CD8-positive, alpha-beta memory T cell (primary cell): ENCODE results near the gene SPOCK1. TPM values are rescaled to one million over a fixed set of nuclear protein-coding genes. Genes with fewer than 3 reads are reported as not detected.

ENCODE experiments used
- CTCF ChIA-PET: fragments of 350-600 bp; sonication (Branson Sonifier 250); formaldehyde crosslinking; loops from one replicate; lab custom pipeline; 2021; ENCODE audit warnings: antibody characterized with exemption; lab: Charles Lee
- POLR2A ChIA-PET: fragments of 350-600 bp; sonication (Branson Sonifier 250); formaldehyde crosslinking; loops from one replicate; lab custom pipeline; 2021; ENCODE audit warnings: antibody characterized with exemption; lab: Charles Lee
- DNase-seq, 5 donors: peaks; one replicate each; pipeline versions ENCODE4 v3.0.0 to v3.0.0-alpha.2; 2020 to 2022; ENCODE audit warnings: mixed read lengths in 1 of 5
- H3K27ac ChIP-seq: one replicate; pipeline ENCODE4 v1.7.0; 2013; ENCODE audit warnings: low read depth, mild to moderate bottlenecking, low read length, moderate library complexity
- H3K27me3 ChIP-seq: 2 replicates; pipeline ENCODE4 v1.7.0; 2013; ENCODE audit warnings: low read length, mild to moderate bottlenecking; ENCODE audit not compliant: insufficient read depth, poor library complexity, severe bottlenecking
- H3K36me3 ChIP-seq: 2 replicates; pipeline ENCODE4 v1.7.0; 2013; ENCODE audit warnings: mild to moderate bottlenecking, low read length, moderate library complexity; ENCODE audit not compliant: insufficient read depth
- H3K4me1 ChIP-seq: 2 replicates; pipeline ENCODE4 v1.7.0; 2013; ENCODE audit warnings: mild to moderate bottlenecking, low read length, moderate library complexity; ENCODE audit not compliant: insufficient read depth
- H3K4me3 ChIP-seq: 2 replicates; pipeline ENCODE4 v1.7.0; 2013; ENCODE audit warnings: mild to moderate bottlenecking, low read length
- H3K9me3 ChIP-seq: 2 replicates; pipeline ENCODE4 v1.7.0; 2013; ENCODE audit warnings: mild to moderate bottlenecking, low read length
- H3K27ac Mint-ChIP-seq, 8 donors: one replicate each; pipeline ENCODE4 v1.8.0; 2020 to 2021; ENCODE audit warnings: mixed read lengths in 8 of 8, mild to moderate bottlenecking in 6 of 8, inconsistent platforms in 3 of 8, moderate library complexity in 3 of 8
- H3K27me3 Mint-ChIP-seq, 2 donors: one replicate each; pipeline ENCODE4 v1.8.0; 2020 to 2021; ENCODE audit warnings: mixed read lengths in 2 of 2, mild to moderate bottlenecking in 1 of 2, moderate library complexity in 1 of 2
- H3K36me3 Mint-ChIP-seq, 3 donors: one replicate each; pipeline ENCODE4 v1.8.0; 2020 to 2021; ENCODE audit warnings: mixed read lengths in 3 of 3, inconsistent platforms in 1 of 3, mild to moderate bottlenecking in 1 of 3
- H3K4me1 Mint-ChIP-seq, 3 donors: one replicate each; pipeline ENCODE4 v1.8.0; 2020 to 2021; ENCODE audit warnings: mixed read lengths in 3 of 3, inconsistent platforms in 1 of 3, mild to moderate bottlenecking in 1 of 3
- H3K4me3 Mint-ChIP-seq, 7 donors: one replicate each; pipeline ENCODE4 v1.8.0; 2020 to 2021; ENCODE audit warnings: mixed read lengths in 7 of 7, mild to moderate bottlenecking in 6 of 7, moderate library complexity in 4 of 7, inconsistent platforms in 2 of 7
- H3K9me3 Mint-ChIP-seq, 5 donors: one replicate each; pipeline ENCODE4 v1.8.0; 2020 to 2022; ENCODE audit warnings: mixed read lengths in 5 of 5, mild to moderate bottlenecking in 3 of 5, moderate library complexity in 2 of 5, inconsistent platforms in 1 of 5
- polyA plus RNA-seq: library from polyadenylated mRNA; unstranded; fragments of 300-500 nt; fragmentation: Illumina TruSeq; gene quantifications from one replicate; pipeline ENCODE4 v1.2.3, GENCODE V29; 2021
- total RNA-seq, 2 experiments: library from RNA; stranded (reverse); gene quantifications; one replicate each; pipeline ENCODE4 v1.2.3, GENCODE V29; 2021

SPOCK1 gene
- total and polyA plus RNA-seq, 3 experiments from 2014 or later = not detected

DNA sequence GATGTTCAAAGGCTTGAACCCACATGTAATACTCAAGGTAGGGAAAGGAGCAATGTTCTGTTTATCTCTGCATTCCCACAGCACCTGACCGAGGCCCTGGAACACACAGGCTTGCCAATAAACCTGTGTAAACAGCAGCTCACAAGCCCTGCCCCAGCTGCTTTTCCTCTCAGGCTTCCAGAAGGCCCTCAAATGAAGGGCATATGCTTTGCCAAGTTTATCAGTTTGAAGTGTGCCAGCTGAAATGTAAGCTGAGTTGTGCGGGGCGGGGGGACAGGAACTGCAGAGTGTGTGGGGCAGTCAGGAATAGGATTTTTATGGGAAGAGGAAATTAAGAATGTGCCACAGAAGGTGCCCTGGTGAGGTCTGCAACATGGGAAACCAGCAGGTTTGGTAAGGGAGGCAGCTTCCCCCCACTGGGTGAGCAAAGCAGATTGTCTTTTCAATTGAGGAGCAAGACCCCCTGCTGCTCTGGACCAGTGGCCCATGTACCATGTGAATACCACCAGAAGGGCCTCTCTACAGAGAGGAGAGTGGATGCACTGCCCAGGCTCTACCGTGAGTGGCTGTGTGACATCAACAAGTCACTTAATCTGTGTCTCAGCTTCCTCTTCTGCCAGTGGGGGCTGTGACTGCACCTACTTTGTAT lies 194.8 kb downstream of the SPOCK1 start:
- Mint-ChIP-seq H3K4me3 (no peak overlapping the region), H3K27me3 (peaks cover 7 to 29% of the 10 kb centered on the region in 2 donors), H3K9me3 (no peaks in the 10 kb centered on the region), H3K27ac (no peak overlapping the region), H3K4me1 (no peaks in the 10 kb centered on the region), H3K36me3 (no peaks in the 10 kb centered on the region)
- Histone ChIP-seq H3K4me3 (no peak overlapping the region), H3K27ac (no peak overlapping the region), H3K4me1 (no peaks in the 10 kb centered on the region), H3K36me3 (no peaks in the 10 kb centered on the region), H3K9me3 (no peaks in the 10 kb centered on the region), H3K27me3 (no peaks in the 10 kb centered on the region)
- POLR2A ChIA-PET = no interaction called here
- CTCF ChIA-PET = no interaction called here
- DNase-seq = no peak

DNA sequence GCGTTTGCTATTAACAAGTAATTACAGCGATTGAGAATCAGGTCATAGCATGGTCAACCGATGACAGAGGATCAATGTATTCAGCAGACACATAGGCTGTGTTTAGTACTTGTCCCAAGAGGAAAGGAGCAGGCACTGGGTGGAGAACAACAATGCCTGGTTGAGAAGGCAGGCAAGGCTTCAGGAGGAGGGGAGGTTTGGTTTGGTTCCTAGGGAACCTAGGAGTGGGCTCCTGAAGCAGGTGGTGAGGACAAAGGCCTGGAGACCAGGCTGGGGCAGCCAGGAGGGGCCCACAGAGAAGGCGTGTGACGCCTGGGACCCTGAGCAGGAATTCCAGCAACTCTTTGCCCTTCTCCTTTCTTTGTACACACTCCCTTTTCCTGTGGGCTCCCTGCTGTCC lies 195.6 kb downstream of the SPOCK1 start:
- Mint-ChIP-seq H3K36me3 (no peaks in the 10 kb centered on the region), H3K4me3 (no peak overlapping the region), H3K27me3 (peaks cover 7 to 26% of the 10 kb centered on the region in 2 donors), H3K4me1 (no peaks in the 10 kb centered on the region), H3K9me3 (no peaks in the 10 kb centered on the region), H3K27ac (no peak overlapping the region)
- Histone ChIP-seq H3K27me3 (no peaks in the 10 kb centered on the region), H3K36me3 (no peaks in the 10 kb centered on the region), H3K4me3 (no peak overlapping the region), H3K4me1 (no peaks in the 10 kb centered on the region), H3K9me3 (no peaks in the 10 kb centered on the region), H3K27ac (no peak overlapping the region)
- CTCF ChIA-PET = no interaction called here
- POLR2A ChIA-PET = no interaction called here
- no peak for DNase-seq

DNA sequence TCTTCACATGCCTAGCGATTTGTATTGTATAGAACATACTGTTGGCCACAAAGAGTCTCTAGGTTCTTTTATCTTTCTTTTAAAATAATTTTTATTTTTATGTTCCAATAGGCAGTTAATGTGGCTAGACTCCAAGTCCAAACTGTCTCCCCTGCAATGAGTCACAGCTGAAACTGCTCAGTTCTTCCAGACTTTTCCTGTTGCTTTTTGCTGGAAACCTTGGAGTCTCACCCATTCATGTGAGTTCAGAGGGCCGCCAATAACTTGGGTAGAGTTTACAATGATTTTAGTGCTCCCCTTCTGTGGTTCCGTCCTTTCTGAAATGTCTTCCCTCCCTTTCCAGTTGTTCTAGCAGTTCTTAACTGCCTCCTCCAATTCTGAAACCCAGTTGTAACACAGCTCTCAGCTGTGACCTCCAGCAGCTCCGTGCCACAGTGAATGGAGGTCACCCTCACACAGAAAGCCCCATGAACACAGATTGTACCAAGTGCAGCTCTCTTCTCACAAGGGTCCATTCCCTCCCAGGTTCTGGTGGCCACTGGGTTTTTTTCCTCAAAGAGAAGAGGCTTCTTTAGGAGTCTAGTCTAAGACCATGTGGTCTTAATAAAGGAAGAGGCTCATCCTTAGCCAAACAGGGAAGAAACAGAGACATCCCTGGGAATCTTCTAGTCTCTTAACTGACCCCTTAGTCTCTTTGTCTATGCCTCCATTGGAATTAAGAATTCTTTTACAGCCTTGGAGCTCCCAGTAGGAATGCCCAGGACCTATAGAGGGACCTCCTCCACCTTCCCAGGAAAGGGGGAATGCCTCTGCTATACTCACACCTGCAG lies 198.5 kb downstream of the SPOCK1 start:
- Mint-ChIP-seq H3K9me3 (no peaks in the 10 kb centered on the region), H3K4me3 (no peak overlapping the region), H3K36me3 (no peaks in the 10 kb centered on the region), H3K27ac (no peak overlapping the region), H3K4me1 (no peaks in the 10 kb centered on the region), H3K27me3 (peaks cover 1 to 21% of the 10 kb centered on the region in 2 donors)
- ChIA-PET CTCF (no interaction called here), POLR2A (no interaction called here)
- Histone ChIP-seq H3K9me3 (no peaks in the 10 kb centered on the region), H3K4me3 (no peak overlapping the region), H3K27ac (no peak overlapping the region), H3K4me1 (no peaks in the 10 kb centered on the region), H3K36me3 (no peaks in the 10 kb centered on the region), H3K27me3 (no peaks in the 10 kb centered on the region)
- no peak for DNase-seq

DNA sequence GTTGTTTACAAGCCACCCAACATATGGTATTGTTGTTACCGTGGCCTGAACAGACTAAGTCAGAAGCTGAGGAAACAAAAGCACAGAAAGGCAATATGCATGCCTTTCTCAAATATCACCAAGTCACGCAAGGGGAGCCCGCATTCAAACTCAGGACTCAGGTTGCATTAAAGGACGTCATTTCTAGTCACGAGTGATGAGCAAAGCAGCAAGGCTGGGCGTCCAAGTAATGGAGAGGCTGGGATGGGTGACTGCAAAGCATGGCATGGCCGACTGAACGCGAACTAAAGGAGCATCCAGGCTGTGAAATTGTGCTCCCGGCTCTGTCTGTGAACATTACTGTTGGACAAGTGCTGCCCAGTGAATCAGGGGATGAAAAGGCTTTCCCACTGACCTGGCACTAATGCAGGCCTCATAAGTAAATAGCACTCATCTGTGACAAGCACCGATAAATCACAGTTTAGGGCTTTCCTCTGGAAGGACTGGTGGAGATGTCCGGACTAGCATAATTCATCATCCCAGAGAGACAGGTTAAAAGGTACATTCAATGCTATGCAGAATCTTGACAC lies 202.8 kb downstream of the SPOCK1 start:
- no peaks in the 10 kb centered on the region for H3K36me3 ChIP-seq
- H3K4me1 Mint-ChIP-seq = no peaks in the 10 kb centered on the region
- no peaks in the 10 kb centered on the region for H3K4me1 ChIP-seq
- no peak overlapping the region for H3K27ac Mint-ChIP-seq
- H3K9me3 ChIP-seq = no peaks in the 10 kb centered on the region
- no peak overlapping the region for H3K4me3 Mint-ChIP-seq
- no peaks in the 10 kb centered on the region for H3K9me3 Mint-ChIP-seq
- no peaks in the 10 kb centered on the region for H3K27me3 ChIP-seq
- DNase-seq = no peak
- ChIA-PET POLR2A (no interaction called here), CTCF (no interaction called here)
- no peak overlapping the region for H3K4me3 ChIP-seq
- H3K27ac ChIP-seq = no peak overlapping the region
- peaks cover 3 to 9% of the 10 kb centered on the region in 2 donors for H3K27me3 Mint-ChIP-seq
- H3K36me3 Mint-ChIP-seq = no peaks in the 10 kb centered on the region

DNA sequence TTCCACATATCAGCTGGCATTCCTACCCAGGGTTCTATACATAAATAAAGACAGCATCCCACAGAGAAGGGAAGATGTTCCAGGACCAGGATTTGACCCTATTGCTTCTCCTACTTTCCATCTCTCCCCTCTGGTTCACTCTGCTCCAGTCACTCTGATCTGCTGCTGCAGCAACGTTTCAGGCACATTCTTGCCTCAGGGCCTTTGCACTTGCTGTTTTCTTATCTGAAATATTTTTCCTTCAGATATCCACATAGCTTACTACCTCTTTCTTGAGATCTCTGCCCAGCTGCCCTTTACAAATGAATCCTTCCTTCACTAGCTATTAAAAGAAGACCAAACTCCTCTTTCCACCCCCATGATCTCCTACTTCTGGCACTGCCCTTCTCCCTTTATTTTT lies 204.5 kb downstream of the SPOCK1 start:
- H3K4me3 ChIP-seq = no peak overlapping the region
- no peak overlapping the region for H3K27ac Mint-ChIP-seq

DNA sequence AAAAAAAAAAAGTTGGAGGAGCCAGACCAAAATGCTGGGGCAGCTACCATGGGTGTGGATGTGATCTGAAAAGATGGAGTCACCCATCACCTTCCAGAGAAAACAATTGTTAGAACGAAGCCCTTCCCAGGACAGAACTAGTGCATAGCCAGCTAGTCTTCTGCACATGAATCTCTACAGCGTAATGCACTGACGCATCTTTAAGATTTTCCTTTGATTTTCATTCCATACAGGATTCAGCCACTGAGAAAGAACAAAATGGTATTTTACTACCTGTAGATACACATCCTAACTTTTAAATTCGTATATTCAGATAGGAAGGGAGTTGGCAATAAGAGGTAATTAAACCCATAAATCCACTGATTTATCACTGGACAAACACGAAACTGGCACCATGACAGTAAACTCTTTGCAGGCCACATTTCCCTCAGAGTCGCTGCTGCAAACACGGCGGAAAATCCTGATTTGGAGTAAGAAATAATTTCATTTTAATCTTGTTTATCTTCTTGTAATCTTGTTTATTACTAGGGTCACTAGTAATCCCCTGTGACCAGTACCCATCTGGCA lies 206.6 kb downstream of the SPOCK1 start:
- no peak overlapping the region for H3K4me3 Mint-ChIP-seq
- Histone ChIP-seq H3K27me3 (no peaks in the 10 kb centered on the region), H3K36me3 (no peaks in the 10 kb centered on the region), H3K4me1 (no peaks in the 10 kb centered on the region), H3K4me3 (no peak overlapping the region), H3K27ac (no peak overlapping the region), H3K9me3 (no peaks in the 10 kb centered on the region)
- H3K9me3 Mint-ChIP-seq = no peaks in the 10 kb centered on the region
- H3K36me3 Mint-ChIP-seq = no peaks in the 10 kb centered on the region
- POLR2A ChIA-PET = no interaction called here
- CTCF ChIA-PET = no interaction called here
- H3K27ac Mint-ChIP-seq = no peak overlapping the region
- H3K4me1 Mint-ChIP-seq = no peaks in the 10 kb centered on the region
- DNase-seq = no peak
- peaks cover 6 to 8% of the 10 kb centered on the region in 2 donors for H3K27me3 Mint-ChIP-seq

More for the DNA sequence above, 204.5 kb downstream of the SPOCK1 start:
- no peak overlapping the region for H3K4me3 Mint-ChIP-seq
- H3K4me1 ChIP-seq = no peaks in the 10 kb centered on the region
- no peak for DNase-seq
- peaks cover under 1 to 1% of the 10 kb centered on the region in 2 donors for H3K27me3 Mint-ChIP-seq
- no peaks in the 10 kb centered on the region for H3K36me3 ChIP-seq
- POLR2A ChIA-PET = no interaction called here
- no peaks in the 10 kb centered on the region for H3K9me3 ChIP-seq
- no peaks in the 10 kb centered on the region for H3K27me3 ChIP-seq
- no peaks in the 10 kb centered on the region for H3K36me3 Mint-ChIP-seq
- CTCF ChIA-PET = no interaction called here
- no peaks in the 10 kb centered on the region for H3K4me1 Mint-ChIP-seq
- no peak overlapping the region for H3K27ac ChIP-seq
- no peaks in the 10 kb centered on the region for H3K9me3 Mint-ChIP-seq

DNA sequence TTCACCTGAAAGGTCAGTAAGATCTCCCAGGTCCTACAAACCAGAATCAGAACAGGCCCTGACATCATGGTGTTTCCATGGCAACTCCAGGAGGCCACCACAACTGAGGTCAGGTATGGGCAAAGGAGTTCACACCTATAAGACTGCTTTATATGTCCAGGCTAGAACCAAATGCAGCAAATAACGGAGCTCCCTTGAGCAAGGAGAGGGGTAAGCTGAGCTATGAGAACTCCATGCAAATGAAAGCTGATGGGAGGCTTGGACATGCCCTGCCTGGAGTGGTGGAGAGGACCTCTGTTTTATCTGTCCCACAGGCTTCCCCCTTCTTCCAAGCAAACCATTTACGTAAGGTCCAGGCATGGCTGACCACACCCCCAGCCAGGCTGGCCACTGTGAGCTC lies 207.7 kb downstream of the SPOCK1 start:
- Histone ChIP-seq H3K4me1 (no peaks in the 10 kb centered on the region), H3K27me3 (no peaks in the 10 kb centered on the region), H3K9me3 (no peaks in the 10 kb centered on the region), H3K27ac (no peak overlapping the region), H3K36me3 (no peaks in the 10 kb centered on the region), H3K4me3 (no peak overlapping the region)
- Mint-ChIP-seq H3K9me3 (no peaks in the 10 kb centered on the region), H3K4me1 (no peaks in the 10 kb centered on the region), H3K27me3 (peaks cover 6 to 13% of the 10 kb centered on the region in 2 donors), H3K4me3 (no peak overlapping the region), H3K27ac (no peak overlapping the region), H3K36me3 (no peaks in the 10 kb centered on the region)
- no peak for DNase-seq
- ChIA-PET CTCF (no interaction called here), POLR2A (no interaction called here)

DNA sequence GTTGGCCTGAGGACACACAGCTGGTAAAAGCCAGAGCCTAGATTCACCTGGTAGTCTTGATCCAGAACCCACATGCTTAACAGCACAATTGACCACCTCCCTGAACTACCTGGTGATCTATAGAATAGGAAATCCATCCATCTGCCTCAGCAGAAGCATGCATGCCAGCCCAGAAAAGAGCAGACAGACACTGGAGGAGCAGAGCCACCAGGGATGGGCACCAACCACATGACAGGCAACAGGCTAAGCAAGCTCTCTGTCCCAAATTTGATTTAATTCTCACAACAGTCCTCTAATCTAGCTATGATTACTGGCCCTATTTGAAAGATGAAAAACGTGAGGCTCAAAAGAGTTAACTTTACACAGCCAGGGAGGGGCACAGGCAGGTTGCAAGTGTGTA lies 208.1 kb downstream of the SPOCK1 start:
- H3K36me3 ChIP-seq = no peaks in the 10 kb centered on the region
- DNase-seq = no peak
- H3K4me1 ChIP-seq = no peaks in the 10 kb centered on the region
- no peak overlapping the region for H3K27ac ChIP-seq
- Mint-ChIP-seq H3K4me1 (no peaks in the 10 kb centered on the region), H3K9me3 (no peaks in the 10 kb centered on the region), H3K4me3 (no peak overlapping the region), H3K36me3 (no peaks in the 10 kb centered on the region), H3K27ac (no peak overlapping the region), H3K27me3 (peaks cover 6 to 13% of the 10 kb centered on the region in 2 donors)
- ChIA-PET POLR2A (no interaction called here), CTCF (no interaction called here)
- no peaks in the 10 kb centered on the region for H3K27me3 ChIP-seq
- no peaks in the 10 kb centered on the region for H3K9me3 ChIP-seq
- no peak overlapping the region for H3K4me3 ChIP-seq
